K562 (cell line): ENCODE data around the gene SMCO3. TPM values are rescaled to one million over a fixed set of nuclear protein-coding genes. Genes with fewer than 3 reads are reported as not detected.

Source experiments
- ATAC-seq: fragments of 200-7000 bp; cut with Tn5 transposase; 3 replicates; pipeline ENCODE4 v1.9.1; 2020; ENCODE audit warnings: moderate library complexity
- BruUV-seq: library from RNA; stranded (reverse); fragments of 400-500 nt; replicated peaks from 2 replicates; lab custom pipeline; 2021; lab: Mats Ljungman, UMichigan
- CTCF ChIA-PET: fragments of 300-600 bp; formaldehyde crosslinking; extraction: SDS; loops from one replicate; lab custom pipeline; 2021; ENCODE audit warnings: low intra/inter-chr PET ratio; lab: Yijun Ruan, JAX
- POLR2A ChIA-PET: fragments of 300-600, 350-650 bp; sonication (Branson Sonifier 250); formaldehyde crosslinking; extraction: SDS; loops from one replicate; lab custom pipeline; 2021; ENCODE audit warnings: antibody characterized with exemption, inconsistent platforms; lab: Yijun Ruan, JAX
- DNase-seq, 4 experiments: peaks; one replicate each; pipeline versions ENCODE4 v3.0.0 to v3.0.0-alpha.2; 2011 to 2018; ENCODE audit warnings: low spot score in 3 of 4, mixed read lengths in 3 of 4; ENCODE audit errors: extremely low read depth in 1 of 4
- FAIRE-seq: peaks from 2 replicates; lab custom pipeline; 2011; peaks lifted over from hg19 to GRCh38; lab: Jason Lieb, UNC
- H2AFZ ChIP-seq: 2 replicates; pipeline ENCODE4 v1.6.0; 2011; ENCODE audit warnings: low read depth, low read length, control low read depth, inconsistent platforms
- H3K27ac ChIP-seq: fragments of 200-600 bp; 3 replicates; pipeline ENCODE4 v1.8.0; 2011; ENCODE audit warnings: low read depth, mild to moderate bottlenecking, control low read depth, inconsistent platforms, low read length, moderate library complexity, mixed read lengths; ENCODE audit errors: extremely low read depth
- H3K27me3 ChIP-seq, 2 experiments: fragments of 300-600 bp in 1 of 2; 2 replicates in 1 of 2; 3 replicates in 1 of 2; pipeline versions ENCODE4 v1.6.0 to v1.8.0; 2011; ENCODE audit warnings: inconsistent platforms in 2 of 2, low read length in 2 of 2, mild to moderate bottlenecking in 1 of 2, mixed read lengths in 1 of 2, moderate library complexity in 1 of 2; ENCODE audit not compliant: control insufficient read depth in 2 of 2, insufficient read depth in 2 of 2
- H3K36me3 ChIP-seq: fragments of 300-600 bp; 3 replicates; pipeline ENCODE4 v1.8.0; 2011; ENCODE audit warnings: mild to moderate bottlenecking, low read length, inconsistent platforms; ENCODE audit not compliant: control insufficient read depth, insufficient read depth
- H3K4me1 ChIP-seq, 2 experiments: fragments of 200-600 bp in 1 of 2; replicated peaks in 1 of 2; 2 replicates in 1 of 2; 3 replicates in 1 of 2; pipeline versions ENCODE4 v1.5.1 to v1.8.0; 2011; ENCODE audit warnings: inconsistent platforms in 2 of 2, low read length in 2 of 2, mild to moderate bottlenecking in 1 of 2, mixed read lengths in 1 of 2, moderate library complexity in 1 of 2; ENCODE audit not compliant: control insufficient read depth in 2 of 2, insufficient read depth in 2 of 2
- H3K4me2 ChIP-seq: 2 replicates; pipeline ENCODE4 v1.6.1; 2011; ENCODE audit warnings: low read length, control low read depth, inconsistent platforms, mixed read lengths; ENCODE audit not compliant: insufficient read depth
- H3K4me3 ChIP-seq: fragments of 200-600 bp; sonication (generic), shearing (Covaris generic); 2 replicates; pipeline ENCODE4 v1.5.1; 2016; ENCODE audit warnings: control low read depth, inconsistent platforms
- H3K79me2 ChIP-seq: fragments of 200-600 bp; 3 replicates; pipeline ENCODE4 v1.8.0; 2011; ENCODE audit warnings: low read length, inconsistent platforms; ENCODE audit not compliant: control insufficient read depth, insufficient read depth
- H3K9ac ChIP-seq, 2 experiments: 2 replicates each; pipeline versions ENCODE4 v1.6.0 to v1.6.1; 2011; ENCODE audit warnings: low read depth in 2 of 2, low read length in 2 of 2, control low read depth in 1 of 2, inconsistent platforms in 1 of 2, mild to moderate bottlenecking in 1 of 2, mixed read lengths in 1 of 2; ENCODE audit not compliant: insufficient read depth in 1 of 2
- H3K9me1 ChIP-seq: one replicate; pipeline ENCODE4 v1.6.0; 2011; ENCODE audit warnings: inconsistent platforms, mild to moderate bottlenecking, low read length, moderate library complexity; ENCODE audit not compliant: control insufficient read depth, insufficient read depth
- H3K9me3 ChIP-seq: replicated peaks from 2 replicates; pipeline ENCODE4 v1.5.1; 2011; ENCODE audit warnings: low read depth, low read length, inconsistent platforms; ENCODE audit not compliant: control insufficient read depth, insufficient read depth
- H4K20me1 ChIP-seq: replicated peaks from 2 replicates; pipeline ENCODE4 v1.6.1; 2011; ENCODE audit warnings: low read length, inconsistent platforms, mixed read lengths; ENCODE audit not compliant: control insufficient read depth, insufficient read depth
- CBFA2T2 ChIP-seq: fragments of 450-650 bp; conservative IDR thresholded peaks from 2 replicates; pipeline ENCODE4 v1.6.1; 2017; ENCODE audit warnings: mild to moderate bottlenecking
- CHD2 ChIP-seq: IDR thresholded peaks from 2 replicates; pipeline ENCODE4 v1.6.1; 2011; ENCODE audit warnings: low read depth, low read length
- MIER1 ChIP-seq: fragments of 450-650 bp; IDR thresholded peaks from 2 replicates; pipeline ENCODE4 v1.6.1; 2016; ENCODE audit warnings: antibody characterized with exemption, mild to moderate bottlenecking, low read depth
- NFIC ChIP-seq: fragments of 450-650 bp; IDR thresholded peaks from 2 replicates; pipeline ENCODE4 v1.6.1; 2017; ENCODE audit warnings: mild to moderate bottlenecking, inconsistent platforms
- RBM14 ChIP-seq: fragments of 200-400 bp; formaldehyde crosslinking; IDR thresholded peaks from 2 replicates; pipeline ENCODE4 v1.6.1; 2018; ENCODE audit warnings: low read depth, mild to moderate bottlenecking, low read length, moderate library complexity, borderline replicate concordance; ENCODE audit not compliant: insufficient read depth
- WGBS: fragments of 100-300 bp; shearing (Covaris generic); methylation state at CpG from one replicate; pipeline ENCODE4 v1.1.6; 2016; ENCODE audit warnings: low coverage, mixed read lengths; ENCODE audit not compliant: insufficient coverage; ENCODE audit errors: missing lambda C conversion rate; 5-methylcytosine and 5-hydroxymethylcytosine counted together
- in situ Hi-C: fragments of 300-500 bp; cut with MboI; formaldehyde crosslinking; loops from 4 replicates; pipeline ENCODE4 v1.15.0; 2018; ENCODE audit warnings: inconsistent platforms, mixed read lengths
- intact Hi-C: fragments of 100-400 bp; cut with micrococcal nuclease; formaldehyde crosslinking; loops from 2 replicates; pipeline ENCODE4 v1.14.2; 2022
- polyA plus RNA-seq, 8 experiments: library from polyadenylated mRNA; depleted of rRNA in 4 of 8; stranded (reverse) in 5 of 8; unstranded in 3 of 8; fragments of >200 nt; fragmentation: Nextera tagmentation in 2 of 8; fragmentation: Illumina TruSeq in 1 of 8; extraction: Ambion mirVana in 2 of 8; extraction: Trizol in 1 of 8; gene quantifications; 2 replicates each; pipeline versions ENCODE4 v1.2.1 to v1.2.3, GENCODE V29; 2011 to 2014; ENCODE audit warnings: inconsistent platforms in 1 of 8, missing spikeins in 1 of 8
- total RNA-seq, 7 experiments: library from RNA; depleted of rRNA in 6 of 7; stranded (reverse); fragments of >200 nt in 6 of 7; fragmentation: Illumina TruSeq in 2 of 7; extraction: Trizol in 2 of 7; gene quantifications; 2 replicates each; pipeline versions ENCODE4 v1.2.1 to v1.2.3, GENCODE V29; 2011 to 2021; ENCODE audit warnings: low replicate concordance in 1 of 7
- TF ChIP-seq, protein P1 (sequence below), 2 experiments: fragments of 450-650 bp; conservative IDR thresholded peaks; 2 replicates each; pipeline ENCODE4 v1.6.1; 2017; ENCODE audit warnings: mild to moderate bottlenecking in 2 of 2, moderate library complexity in 2 of 2
- TF ChIP-seq, protein P2 (sequence below): sonication (generic); formaldehyde crosslinking; IDR thresholded peaks from 2 replicates; pipeline ENCODE4 v1.9.0; 2022; ENCODE audit warnings: mild to moderate bottlenecking, missing genetic modification reagents
- TF ChIP-seq, protein P3 (sequence below): IDR thresholded peaks from 2 replicates; pipeline ENCODE4 v1.6.1; 2014; ENCODE audit warnings: antibody characterized with exemption
- TF ChIP-seq, protein P4 (sequence below), 2 experiments: fragments of 450-650 bp; formaldehyde crosslinking in 1 of 2; IDR thresholded peaks; 2 replicates each; pipeline versions ENCODE4 v1.4.0 to v1.6.1; 2014 to 2020; ENCODE audit warnings: mild to moderate bottlenecking in 2 of 2, borderline replicate concordance in 1 of 2, low read depth in 1 of 2

Gene SMCO3
- total and polyA plus RNA-seq, 9 of the 15 experiments (the other 6 are each of a cell fraction or from before 2014, with no cell fraction given), result 0.10 to 0.14 TPM; not detected in 7

DNA sequence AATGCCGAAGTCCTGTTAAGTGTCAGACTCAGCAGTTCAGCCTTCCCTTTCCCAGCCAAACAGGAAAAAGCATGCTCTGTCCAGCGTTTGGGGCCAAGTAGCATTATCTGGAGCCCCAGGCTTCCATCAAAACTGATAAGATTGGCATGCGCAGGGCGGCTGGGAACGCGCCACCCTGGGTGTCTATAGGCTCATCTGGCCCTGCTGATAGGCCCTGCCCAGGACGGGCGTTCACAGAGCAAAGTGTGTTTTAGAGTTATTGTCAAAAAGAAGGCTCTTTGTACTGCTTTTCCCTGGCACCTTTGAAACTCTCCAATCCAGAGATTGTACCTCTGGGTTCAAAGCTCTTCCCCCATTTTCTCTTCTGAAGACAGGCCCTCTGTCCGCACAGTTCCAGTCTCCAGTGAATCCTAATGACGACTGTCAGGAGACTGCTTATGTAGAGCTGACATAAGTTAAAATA lies 29.5 kb upstream of the SMCO3 start, which contains the start of gene ART4:
Gene ART4 (minus strand): TSS at position 102 of the 463 bp plus-strand sequence. CDS start 413 bp downstream, outside the sequence.
- intact Hi-C loops (loop anchor here (5.0 to 10.0 kb wide), 2 partner anchors 41 to 81 kb away; partner anchors contain the start of genes C12orf60 and WBP11), in situ Hi-C loops (loop anchor here (10.0 kb wide), 1 partner anchor 151 kb away; no protein-coding TSS in a partner anchor)
- no peaks in the 10 kb centered on the region for H3K27me3 ChIP-seq
- BruUV-seq, result no TSS peak
- peak within 1 kb of the TSS; percentile 36 for H3K4me2 ChIP-seq
- no peak within 1 kb of the TSS for H3K9ac ChIP-seq
- no peak for FAIRE-seq
- ATAC-seq, result peak; percentile 85
- no peak within 1 kb of the TSS; the same call in 2 of the 3 replicates for H3K27ac ChIP-seq
- 2% methylated on average over 10 of the region's 10 CpGs for WGBS
- peak within 1 kb of the TSS; percentile 72 for H2AFZ ChIP-seq
- ChIA-PET POLR2A (interaction anchor here (0.6 kb wide), 1 partner anchor 15 kb away, joined by 3 read pairs; no protein-coding TSS in a partner anchor), CTCF (interaction anchor here (0.7 kb wide), 1 partner anchor 153 kb away, joined by 3 read pairs; no protein-coding TSS in a partner anchor)
- no peaks in the 10 kb centered on the region for H3K9me3 ChIP-seq
- H3K9me1 ChIP-seq, result no peaks in the 10 kb centered on the region
- H3K36me3 ChIP-seq, result no peaks in the 10 kb centered on the region
- DNase-seq, result peak; percentile 15 to 79 (median 36)
- H4K20me1 ChIP-seq, result no peaks in the 10 kb centered on the region
- no peaks in the 10 kb centered on the region for H3K79me2 ChIP-seq
- no peak within 1 kb of the TSS for H3K4me3 ChIP-seq
- peaks cover 0 to 10% of the 10 kb centered on the region in 2 experiments; a peak in 2 of 5 replicates for H3K4me1 ChIP-seq
- TF ChIP-seq, protein P1, sequence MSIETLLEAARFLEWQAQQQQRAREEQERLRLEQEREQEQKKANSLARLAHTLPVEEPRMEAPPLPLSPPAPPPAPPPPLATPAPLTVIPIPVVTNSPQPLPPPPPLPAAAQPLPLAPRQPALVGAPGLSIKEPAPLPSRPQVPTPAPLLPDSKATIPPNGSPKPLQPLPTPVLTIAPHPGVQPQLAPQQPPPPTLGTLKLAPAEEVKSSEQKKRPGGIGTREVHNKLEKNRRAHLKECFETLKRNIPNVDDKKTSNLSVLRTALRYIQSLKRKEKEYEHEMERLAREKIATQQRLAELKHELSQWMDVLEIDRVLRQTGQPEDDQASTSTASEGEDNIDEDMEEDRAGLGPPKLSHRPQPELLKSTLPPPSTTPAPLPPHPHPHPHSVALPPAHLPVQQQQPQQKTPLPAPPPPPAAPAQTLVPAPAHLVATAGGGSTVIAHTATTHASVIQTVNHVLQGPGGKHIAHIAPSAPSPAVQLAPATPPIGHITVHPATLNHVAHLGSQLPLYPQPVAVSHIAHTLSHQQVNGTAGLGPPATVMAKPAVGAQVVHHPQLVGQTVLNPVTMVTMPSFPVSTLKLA (conservative IDR thresholded peaks at IDR 0.05), result 0 out of 4 replicates have a peak, but pooled peaks of 1 of the 2 experiments have one; percentile 14
- TF ChIP-seq, protein P2, sequence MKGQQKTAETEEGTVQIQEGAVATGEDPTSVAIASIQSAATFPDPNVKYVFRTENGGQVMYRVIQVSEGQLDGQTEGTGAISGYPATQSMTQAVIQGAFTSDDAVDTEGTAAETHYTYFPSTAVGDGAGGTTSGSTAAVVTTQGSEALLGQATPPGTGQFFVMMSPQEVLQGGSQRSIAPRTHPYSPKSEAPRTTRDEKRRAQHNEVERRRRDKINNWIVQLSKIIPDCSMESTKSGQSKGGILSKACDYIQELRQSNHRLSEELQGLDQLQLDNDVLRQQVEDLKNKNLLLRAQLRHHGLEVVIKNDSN (CRISPR knock-in tag), result no peak
- TF ChIP-seq RBM14, result no peak
- TF ChIP-seq, protein P3, sequence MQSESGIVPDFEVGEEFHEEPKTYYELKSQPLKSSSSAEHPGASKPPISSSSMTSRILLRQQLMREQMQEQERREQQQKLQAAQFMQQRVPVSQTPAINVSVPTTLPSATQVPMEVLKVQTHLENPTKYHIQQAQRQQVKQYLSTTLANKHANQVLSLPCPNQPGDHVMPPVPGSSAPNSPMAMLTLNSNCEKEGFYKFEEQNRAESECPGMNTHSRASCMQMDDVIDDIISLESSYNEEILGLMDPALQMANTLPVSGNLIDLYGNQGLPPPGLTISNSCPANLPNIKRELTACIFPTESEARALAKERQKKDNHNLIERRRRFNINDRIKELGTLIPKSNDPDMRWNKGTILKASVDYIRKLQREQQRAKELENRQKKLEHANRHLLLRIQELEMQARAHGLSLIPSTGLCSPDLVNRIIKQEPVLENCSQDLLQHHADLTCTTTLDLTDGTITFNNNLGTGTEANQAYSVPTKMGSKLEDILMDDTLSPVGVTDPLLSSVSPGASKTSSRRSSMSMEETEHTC, result no peak
- TF ChIP-seq, protein P4, sequence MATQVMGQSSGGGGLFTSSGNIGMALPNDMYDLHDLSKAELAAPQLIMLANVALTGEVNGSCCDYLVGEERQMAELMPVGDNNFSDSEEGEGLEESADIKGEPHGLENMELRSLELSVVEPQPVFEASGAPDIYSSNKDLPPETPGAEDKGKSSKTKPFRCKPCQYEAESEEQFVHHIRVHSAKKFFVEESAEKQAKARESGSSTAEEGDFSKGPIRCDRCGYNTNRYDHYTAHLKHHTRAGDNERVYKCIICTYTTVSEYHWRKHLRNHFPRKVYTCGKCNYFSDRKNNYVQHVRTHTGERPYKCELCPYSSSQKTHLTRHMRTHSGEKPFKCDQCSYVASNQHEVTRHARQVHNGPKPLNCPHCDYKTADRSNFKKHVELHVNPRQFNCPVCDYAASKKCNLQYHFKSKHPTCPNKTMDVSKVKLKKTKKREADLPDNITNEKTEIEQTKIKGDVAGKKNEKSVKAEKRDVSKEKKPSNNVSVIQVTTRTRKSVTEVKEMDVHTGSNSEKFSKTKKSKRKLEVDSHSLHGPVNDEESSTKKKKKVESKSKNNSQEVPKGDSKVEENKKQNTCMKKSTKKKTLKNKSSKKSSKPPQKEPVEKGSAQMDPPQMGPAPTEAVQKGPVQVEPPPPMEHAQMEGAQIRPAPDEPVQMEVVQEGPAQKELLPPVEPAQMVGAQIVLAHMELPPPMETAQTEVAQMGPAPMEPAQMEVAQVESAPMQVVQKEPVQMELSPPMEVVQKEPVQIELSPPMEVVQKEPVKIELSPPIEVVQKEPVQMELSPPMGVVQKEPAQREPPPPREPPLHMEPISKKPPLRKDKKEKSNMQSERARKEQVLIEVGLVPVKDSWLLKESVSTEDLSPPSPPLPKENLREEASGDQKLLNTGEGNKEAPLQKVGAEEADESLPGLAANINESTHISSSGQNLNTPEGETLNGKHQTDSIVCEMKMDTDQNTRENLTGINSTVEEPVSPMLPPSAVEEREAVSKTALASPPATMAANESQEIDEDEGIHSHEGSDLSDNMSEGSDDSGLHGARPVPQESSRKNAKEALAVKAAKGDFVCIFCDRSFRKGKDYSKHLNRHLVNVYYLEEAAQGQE (IDR thresholded peaks at IDR 0.05; ENCODE audit: borderline replicate concordance), result peak; percentile 58; the same call in 1 of the 2 replicates
- TF ChIP-seq, protein P4 (CRISPR knock-in tag; IDR thresholded peaks at IDR 0.05; ENCODE audit: low read depth), result no peak
- peak; percentile 40; the same call in 1 of the 2 replicates for TF ChIP-seq MIER1
- TF ChIP-seq CHD2, result no peak
- TF ChIP-seq CBFA2T2, result peak; percentile 76
- peak; percentile 35; the same call in 1 of the 2 replicates for TF ChIP-seq NFIC
